NOMO-1 treated with DMSO at 0.1 percent for 48 hours (cell line): ENCODE measurements around the gene CP.
"Not testable (repeated sequence)": the region's sequence is repeated elsewhere in the genome, so short reads cannot be mapped to it uniquely, and the experiment has no call there.

Experiments
- DNase-seq: peaks from one replicate; lab custom pipeline; 2025; ENCODE audit not compliant: unreplicated experiment; lab: John Stamatoyannopoulos, UW

CP gene

DNA sequence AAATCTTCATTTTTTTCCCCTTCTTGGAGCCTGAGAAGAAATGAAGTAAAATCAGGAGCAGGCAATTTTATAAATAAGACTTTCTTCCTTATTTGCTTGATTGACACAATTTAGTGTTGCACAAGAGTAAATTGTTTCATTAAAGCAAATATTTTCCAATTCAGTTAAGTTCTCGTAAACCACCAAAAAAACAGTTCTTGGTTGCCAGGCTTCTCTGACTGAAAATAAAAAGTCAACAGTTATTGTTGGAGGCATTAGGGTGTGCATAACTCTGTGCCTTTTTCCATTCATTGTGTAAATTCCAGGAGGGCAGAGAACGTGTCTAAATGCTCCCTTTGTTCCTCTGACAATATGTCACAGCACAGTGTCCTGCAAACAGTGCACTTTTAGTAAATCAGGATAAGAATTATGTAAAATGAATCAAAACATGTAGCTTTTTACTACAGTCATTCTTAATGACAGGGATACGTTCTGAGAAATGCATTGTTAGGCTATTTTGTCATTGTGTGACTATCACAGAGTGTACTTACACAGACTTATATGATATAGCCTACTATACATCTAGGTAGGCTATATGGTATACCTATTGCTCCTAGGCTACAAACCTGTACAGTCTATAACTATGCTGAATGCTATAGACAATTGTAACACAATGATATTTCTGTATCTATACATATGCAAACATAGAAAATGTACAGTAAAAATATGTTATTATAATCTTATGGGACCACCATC is at the start of gene CP:
TSS of gene CP (minus strand) at position 47 of the 735 bp plus-strand sequence. CDS start at position 10, 37 bp downstream.
- DNase-seq, result peak; percentile 7

DNA sequence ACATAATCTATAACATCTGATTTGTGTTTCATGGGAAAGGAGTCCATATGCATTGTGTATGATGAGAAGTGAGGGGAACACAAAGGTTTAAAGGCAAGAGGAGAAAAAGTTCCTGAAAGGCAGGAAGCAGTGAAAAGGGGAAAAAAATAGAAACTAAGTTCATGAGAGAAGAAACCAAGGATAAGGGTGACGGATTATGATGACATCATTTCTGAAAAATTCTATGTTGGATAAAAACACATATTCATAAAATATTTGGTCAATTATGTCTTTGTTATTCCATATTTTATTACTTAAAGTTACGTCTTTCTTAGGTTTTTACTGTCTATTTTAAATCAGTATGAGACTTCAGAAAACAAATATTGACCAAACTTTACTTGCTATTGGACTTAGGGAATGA is 48.6 kb upstream of the CP start:
- no peak for DNase-seq

DNA sequence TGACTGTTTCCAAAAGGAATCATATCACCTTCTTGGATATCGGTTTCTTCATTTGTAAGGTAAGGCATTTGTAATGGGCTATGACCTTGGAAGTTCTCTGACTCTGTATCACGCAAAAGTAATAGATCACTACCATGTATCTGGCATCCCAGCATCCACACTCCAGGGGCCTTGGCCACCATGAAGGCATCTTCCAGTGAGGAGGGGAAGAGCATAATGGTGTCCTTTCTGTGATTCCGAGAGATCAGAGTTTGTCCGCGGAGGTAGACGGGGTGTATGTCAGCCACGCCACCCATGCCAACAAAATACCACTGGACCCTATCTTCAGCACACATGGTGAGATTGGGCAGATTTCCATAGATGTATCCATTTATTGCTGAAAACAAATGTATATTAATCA is 48.1 kb upstream of the CP start:
- no peak for DNase-seq

DNA sequence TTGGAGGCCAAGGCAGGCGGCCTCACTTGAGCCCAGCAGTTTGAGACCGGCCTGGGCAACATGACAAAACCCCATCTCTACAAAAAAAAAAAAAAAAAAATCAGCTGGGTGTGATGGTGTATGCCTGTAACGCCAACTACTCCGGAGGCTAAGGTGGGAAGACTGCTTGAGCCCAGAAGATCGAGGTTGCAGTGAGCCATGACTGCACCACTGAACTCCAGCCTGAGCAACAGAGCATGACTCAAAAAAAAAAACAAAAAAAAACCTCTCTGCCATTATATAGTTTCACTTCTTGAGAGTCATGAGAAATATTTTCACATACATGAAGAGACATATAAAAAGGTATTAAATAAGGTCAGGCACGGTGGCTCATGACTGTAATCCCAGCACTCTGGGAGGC is 45.9 kb upstream of the CP start:
- DNase-seq, result no peak

DNA sequence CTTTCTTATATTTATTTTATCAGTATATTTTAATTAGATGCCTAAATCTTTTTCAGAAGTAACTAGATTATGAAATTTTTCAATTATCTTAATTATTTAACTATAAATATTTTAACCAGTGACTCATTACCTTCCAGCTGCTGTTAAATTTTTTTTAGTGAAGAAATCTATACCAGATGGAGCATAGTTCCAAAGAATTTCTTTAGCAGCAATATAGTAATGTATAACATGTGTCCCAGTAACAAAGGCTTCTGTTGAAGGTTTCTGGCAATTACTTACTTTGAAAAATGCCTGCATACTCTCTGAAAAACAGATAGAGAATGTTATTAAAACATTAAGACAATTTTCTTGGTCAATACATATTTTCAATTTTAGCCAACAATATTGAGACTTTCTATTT is 45.1 kb upstream of the CP start:
- no peak for DNase-seq

DNA sequence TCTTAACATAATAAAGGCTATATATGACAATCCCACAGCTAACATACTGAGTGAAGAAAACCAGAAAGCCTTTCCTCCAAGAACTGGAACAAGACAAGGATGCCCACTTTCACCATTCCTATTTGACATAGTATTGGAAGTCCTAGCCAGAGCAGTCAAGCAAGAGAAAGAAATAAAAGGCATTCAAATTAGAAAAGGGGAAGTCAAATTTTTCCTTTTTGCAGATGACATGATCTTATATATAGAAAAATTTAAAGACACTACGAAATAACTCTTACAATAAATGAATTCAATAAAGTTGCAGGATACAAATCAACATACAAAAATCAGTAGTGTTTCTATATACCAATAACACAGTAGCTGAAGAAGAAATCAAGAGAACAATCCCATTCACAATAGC is 42.2 kb upstream of the CP start:
- DNase-seq, result no peak

DNA sequence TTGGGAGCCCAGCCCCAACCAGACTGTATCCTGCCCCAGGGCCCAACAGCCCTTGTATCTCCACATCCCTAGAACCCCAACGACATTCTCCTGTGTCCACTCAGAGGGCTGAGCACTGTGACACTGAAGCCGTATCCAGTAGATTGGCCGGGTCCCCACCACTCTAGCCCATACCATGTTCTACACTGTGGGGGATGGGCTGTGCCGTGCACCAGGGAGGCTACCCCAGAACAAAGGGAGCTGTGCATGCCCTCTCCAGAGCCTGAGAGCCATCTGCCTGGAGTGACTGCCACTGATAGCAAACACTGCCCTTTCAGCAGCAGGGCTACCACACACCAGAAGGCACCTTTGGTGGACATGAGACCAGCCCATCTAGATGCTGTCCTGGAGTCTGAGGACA is 37.1 kb upstream of the CP start:
- no peak for DNase-seq

DNA sequence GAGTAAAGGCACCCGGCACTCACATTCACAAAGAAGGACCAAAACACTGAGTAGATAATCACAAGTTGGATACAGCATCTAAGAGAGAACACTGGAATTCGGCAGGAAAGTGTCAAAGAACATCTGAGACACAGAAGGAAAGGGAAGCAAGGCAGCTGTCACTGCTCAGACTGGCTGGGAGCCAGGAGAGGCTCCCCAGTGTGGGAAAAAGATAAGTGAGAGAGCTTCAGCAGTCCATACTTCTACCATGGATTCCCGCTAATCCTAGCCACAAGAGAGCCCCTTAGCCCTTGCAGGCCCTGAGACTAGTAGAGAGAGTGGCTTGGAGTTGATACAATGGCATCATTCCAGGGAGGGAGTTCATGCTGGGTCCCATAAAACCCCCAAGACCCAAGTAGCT is 36.7 kb upstream of the CP start:
- no peak for DNase-seq

DNA sequence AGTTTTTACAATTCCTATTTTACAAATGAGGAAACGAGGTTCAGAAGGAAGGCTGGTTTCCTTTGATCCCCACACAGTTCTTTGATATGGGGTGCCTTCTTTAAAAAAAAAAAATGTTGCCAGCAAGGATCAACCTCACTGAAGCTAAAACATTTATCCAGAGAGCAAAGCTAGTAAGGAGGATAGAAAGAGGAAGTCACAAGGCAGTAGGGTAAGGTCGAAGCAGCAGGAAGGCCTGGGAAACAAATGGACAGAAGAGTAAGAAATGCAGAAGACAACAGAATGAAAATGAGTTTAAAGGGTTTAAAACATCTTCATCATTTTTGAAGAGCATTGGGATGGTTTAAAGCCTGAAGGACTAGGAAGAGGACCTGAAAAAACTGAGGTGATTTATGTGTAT is 30.6 kb upstream of the CP start:
- peak; percentile 73 for DNase-seq

DNA sequence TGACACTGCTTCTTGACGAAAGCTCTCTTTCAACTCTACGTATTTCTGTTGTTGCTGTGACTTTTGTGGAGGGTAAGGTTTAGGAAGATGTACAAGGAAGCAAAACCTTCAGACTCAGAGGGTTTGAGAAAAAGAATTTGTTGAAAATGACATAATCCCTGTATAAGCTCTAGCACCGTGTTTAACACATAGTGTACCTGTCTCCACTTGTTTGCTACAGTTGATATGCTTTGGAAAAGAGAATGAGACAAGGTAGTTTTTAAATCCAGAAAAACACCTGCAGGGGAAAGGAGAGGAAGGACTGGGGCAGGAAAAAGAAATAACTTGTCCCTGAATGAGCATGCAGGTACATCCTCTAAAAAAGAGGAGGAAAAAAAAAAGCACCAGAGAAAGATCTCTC is 29.6 kb upstream of the CP start:
- DNase-seq, result no peak

DNA sequence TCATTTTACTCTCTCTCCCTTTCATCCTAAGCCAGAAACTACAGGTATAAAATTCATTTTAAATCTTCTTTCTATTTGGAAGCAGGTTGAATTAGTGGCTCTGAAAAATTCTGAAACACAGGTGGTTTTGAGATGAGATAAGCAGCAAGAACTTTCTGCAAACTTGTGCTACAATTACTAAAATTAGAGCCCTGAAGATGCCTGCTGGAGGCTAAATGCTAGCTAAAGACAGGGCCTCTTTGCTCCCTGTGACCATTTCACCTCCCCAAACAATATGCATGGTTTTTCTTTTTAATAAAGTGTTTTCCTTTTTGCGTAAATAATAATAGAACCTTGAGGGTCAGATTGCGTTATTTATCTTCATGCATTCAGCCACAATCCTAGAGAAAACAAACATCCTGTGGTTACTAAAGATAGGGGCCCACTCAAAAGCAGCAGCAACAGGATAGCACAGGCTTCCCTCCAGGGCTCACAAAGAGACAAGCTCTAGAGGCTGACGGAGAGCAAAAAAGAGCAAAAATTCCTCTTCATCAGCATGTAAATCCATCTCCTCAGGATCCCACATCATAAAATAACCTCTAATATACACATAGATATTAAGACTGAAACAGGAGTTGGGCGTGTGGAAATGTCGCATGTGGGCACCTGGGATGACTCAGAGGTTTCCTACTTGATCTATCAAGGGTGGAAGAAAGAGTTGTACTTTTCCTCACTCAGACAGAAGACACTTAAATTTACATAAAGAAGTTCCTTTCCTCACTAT is 26.5 kb upstream of the CP start:
- no peak for DNase-seq

DNA sequence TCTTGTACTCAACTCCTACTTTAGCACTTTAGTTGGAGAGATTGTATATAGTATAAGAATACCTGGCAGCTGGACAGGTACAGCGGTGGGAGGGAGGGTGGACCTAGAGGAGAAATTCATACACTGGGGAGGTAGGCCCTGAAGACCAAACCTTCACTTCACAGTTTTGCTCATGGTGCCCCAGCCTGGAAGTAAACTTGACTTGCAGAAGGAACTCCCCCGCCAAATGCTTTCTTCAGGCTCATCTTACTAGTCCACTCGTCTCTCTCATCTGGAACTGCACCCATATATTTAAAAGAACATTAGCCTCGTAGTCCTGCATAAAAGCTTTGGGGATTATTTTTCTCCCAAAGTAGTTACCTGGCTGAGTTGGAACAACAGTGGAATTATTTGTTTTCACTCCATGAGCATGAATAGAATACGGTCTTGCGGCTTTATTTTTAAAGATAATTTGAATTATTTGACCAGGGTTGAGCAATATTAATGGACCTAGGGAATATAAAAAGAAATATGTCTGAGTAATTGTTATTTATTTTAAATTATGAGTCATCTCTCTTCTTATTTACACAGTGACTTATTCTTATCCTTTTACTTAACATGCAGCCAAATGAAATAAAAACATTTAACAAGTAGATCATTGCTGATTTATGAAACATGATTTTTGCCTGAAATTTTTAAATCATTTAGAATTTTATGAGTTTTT is 25.5 kb upstream of the CP start:
- no peak for DNase-seq

DNA sequence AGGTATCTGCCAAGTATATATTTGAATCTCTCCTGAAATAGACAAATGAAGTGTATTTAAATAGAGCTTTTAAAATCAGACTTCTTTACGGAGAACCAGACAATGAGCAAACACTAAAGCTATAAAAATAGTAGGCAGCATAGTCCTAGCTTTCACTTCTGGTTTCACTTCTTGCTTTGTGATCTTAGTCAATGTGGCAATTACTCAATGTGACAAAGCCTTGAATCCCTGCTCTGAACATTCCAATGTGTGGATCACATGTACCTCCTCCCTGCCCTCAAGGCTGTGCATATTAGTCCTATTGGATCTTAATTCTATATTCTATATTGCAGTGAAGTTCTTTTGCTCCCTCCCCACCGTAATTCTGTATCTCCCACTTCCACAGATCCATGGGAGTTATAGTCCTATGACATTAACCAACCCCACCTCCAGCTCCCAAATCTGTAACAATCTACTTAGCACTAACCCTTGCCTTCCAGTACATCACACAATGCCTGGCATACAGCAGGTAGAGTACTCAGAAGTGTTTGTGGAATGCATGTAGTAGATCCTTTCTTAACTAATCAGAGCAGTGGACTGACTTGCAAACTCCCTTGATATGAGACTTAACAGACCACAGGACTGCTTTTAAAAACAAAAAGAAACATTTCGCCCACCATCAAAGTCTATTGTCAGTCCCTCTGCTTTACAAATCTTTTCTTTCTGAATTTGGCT is 24.3 kb upstream of the CP start:
- DNase-seq, result peak; percentile 96

DNA sequence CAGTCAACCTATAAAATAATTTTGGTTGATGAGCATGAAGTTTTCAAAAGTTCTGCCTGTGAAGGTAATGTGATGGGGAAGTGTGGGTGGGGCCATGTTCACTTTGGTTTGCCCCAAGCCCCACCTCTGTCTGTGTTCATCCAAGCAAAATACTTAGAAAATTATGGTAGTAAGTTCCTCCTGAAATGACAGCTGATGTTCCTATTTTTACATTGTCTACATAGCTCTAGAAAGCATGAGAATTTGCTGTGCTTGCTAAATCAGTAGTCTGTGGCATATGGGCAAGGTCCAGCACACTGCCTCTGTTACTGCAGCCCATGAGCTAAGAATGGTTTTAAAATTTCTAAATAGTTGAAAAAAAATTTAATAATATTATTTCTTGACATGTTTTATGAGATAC is 21.9 kb upstream of the CP start:
- DNase-seq, result peak; percentile 86

DNA sequence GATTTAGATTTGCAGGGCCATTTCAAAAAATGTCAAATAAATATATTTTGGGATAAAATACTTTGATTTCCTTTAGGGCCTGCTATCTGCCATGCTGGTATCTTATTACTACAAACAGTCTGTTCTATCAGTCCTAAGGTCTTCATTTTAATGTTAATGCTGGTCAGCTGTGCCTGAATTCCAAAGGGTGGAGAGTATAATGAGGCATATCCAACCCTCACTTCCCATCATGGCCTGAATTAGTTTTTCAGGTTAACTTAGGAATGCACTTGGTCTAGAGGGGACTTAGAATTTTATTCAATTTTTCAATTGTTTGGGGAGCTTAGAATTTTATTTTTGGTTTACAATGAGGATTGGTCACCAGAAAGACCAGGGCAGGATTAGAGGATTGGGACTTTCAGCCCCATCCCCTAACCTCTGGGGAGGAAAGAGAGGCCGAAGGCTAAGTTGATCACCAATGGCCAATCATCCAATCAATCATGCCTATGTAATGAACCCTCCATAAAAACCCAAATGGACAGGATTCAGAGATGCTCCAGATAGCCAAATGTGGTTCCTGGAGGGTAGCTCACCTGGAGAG is 17.8 kb upstream of the CP start:
- DNase-seq, result no peak

DNA sequence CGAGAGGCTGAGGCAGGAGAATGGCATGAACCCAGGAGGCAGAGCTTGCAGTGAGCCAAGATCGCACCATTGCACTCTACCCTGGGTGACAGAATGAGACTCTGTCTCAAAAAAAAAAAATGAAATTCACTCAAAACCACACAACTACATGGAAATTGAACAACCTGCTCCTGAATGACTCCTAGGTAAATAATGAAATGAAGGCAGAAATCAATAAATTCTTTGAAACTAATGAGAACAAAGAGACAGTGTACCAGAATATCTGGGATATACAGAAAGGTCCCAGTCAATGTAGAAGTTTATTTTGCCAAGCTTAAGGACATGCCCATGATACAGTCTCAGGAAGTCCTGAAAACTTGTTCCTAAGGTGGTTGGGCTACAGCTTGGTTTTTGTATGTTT is 16.6 kb upstream of the CP start:
- DNase-seq, result not testable (repeated sequence)

DNA sequence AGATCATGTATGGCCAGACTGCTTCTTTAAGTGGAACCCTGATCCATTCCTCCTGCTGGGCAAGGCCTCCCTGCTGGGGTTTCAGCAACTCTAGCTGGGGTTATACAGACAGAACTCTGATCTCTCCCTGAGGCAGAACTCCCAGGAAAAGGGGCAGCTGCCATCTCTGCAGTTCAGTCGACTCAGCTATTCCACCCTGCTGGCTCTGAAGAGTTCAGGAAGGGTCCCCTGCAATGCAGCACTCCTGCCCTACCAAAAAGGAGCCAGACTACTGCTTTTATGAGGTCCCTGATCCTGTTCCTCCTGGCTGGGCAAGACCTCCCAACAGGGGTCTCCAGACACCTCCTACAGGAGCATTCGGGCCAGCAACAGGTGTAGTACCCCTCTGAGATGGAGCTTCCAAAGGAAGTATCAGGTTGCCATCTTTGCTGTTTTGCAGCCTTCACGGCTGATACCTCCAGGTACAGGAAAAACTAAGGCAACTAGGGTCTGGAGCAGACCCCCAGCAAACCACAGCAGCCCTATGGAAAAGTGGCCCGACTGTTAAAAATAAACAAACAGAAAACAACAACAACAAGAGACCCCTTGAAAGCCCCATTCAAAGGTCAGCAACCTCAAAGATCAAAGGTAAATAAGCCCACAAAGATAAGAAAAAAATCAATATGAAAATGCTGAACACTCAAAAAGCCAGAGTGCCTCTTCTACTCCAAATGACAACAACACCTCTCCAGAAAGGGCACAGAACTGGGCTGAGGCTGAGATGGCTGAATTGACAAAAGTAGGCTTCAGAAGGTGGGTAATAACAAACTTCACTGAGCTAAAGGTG is 14.2 kb upstream of the CP start:
- no peak for DNase-seq

DNA sequence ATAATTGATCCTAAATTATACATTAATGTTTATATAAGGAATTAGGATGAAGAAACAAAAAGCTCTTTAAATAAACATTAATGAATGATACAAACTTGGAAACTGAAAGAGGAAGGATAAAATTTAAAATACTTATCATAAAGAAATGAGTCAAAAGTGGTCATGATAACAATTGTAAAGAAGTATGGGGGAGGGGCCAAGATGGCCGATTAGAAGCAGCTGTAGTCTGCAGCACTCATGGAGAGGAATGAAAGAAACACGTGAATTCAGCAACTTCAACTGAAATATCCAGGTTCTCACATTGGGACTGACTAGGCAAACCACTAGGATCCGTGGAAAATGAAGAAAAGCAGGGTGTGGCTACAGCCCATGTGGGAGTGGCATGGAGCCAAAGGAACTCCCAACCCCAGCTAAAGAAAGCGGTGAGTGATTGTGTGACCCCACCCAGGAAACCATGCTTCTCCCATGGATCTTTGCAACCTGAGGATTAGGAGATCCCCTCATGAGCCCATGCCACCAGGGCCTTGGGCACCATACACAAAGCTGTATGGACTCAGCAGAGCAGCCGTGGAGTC is 13.1 kb upstream of the CP start:
- DNase-seq, result no peak

DNA sequence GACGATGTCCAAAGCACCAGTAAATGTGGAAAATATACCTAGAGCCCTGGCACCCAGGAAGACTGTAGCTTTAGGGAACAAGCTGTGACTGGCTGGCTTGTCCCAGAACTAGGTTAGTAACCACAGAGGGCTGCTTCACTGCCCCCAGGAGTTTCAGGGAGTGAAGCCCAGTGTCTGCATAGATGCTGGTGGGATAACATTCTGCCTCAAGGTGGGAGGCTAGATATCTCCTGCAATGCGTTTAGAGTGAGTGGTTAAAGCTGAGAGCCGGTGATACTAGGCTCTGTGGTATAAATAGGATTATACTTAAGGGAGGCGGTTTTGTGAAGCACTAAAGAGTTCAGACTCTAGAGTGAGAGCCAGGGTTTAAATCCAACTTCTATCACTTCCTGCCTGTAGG is 11.7 kb upstream of the CP start:
- DNase-seq, result no peak

DNA sequence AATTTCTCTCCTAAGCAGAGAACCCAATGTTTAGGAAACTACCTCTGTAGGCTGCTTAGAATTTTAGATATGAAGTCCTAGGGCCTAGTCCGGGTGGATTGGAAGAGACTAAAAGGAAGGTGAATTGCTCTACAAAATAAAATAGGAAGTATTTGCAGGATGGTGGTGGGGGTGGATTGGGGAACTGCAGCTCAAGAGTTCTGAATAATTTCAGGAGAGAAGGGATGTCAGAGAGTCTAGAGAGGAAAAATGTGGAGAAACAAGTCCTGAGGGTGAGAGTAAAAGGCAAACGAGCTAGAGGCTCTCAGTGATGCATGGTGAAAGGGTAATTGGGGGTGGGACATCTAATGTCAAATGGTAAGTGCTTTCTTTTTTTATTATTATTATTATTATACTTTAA is 10.2 kb upstream of the CP start:
- no peak for DNase-seq
